GM18858 (cell line): ENCODE data around the gene FAT1.

Source experiments
- ATAC-seq: cut with Tn5 transposase; IDR thresholded peaks from one replicate; pipeline ENCODE4 v1.9.1; 2021; ENCODE audit not compliant: unreplicated experiment

The FAT1 gene

GRCh38 chr4:186621959-186622553 is 101.6 kb downstream of the FAT1 start:
- no peak for ATAC-seq

DNA sequence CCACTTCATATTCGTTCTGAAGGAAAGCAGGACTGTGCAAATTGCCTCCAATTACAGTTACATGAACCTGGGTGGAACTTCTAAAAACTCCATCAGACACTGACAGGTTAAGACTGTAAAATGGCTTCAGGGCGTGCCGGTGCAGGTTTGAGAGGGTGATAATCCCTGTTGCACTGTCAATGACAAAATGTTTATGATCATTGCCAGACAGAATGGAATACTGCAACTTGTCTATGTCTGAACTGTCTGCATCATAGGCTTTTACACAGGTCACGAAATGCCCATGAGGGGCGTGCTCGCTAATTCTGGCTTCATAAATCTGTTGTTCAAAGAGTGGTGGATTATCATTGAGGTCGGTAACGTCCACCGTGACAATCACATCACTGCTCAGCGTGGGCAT is 104.6 kb downstream of the FAT1 start:
- no peak for ATAC-seq

DNA sequence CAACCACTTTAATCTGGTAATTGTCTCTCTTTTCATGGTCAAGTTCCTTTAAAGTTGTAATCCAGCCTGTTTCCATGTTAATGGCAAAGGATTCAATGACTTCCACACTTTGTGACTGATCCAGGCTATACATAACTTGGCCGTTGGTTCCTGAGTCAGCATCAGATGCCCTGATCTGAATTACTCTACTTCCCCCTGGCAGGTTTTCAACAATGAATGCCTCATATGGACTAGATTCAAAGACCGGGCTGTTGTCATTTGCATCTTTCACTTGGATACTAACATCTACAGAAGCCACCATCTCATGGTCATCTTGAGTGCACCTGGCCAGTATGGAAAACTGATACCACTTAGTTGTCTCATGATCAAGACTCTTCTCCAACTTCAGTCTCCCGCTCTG is 105.7 kb downstream of the FAT1 start:
- no peak for ATAC-seq

DNA sequence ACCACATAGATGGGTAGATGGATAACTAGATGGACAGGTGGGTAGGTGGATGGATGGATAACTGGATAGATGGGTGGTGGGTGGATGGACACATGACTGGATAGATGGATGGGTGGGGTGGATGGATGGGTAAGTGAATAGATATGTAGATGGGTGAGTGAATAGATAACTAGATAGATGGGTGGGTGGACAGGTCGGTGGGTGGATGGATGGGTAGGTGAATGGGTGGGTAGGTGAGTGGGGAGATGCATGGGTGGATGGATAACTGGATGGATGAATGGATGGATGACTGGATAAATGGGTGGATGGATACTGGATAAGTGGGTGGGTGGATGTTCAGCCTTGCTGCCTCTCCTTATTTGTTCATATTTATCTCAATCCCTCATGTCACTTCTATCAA is 116.2 kb downstream of the FAT1 start:
- no peak for ATAC-seq

GRCh38 chr4:186606591-186606992 is 117.1 kb downstream of the FAT1 start:
- no peak for ATAC-seq

DNA sequence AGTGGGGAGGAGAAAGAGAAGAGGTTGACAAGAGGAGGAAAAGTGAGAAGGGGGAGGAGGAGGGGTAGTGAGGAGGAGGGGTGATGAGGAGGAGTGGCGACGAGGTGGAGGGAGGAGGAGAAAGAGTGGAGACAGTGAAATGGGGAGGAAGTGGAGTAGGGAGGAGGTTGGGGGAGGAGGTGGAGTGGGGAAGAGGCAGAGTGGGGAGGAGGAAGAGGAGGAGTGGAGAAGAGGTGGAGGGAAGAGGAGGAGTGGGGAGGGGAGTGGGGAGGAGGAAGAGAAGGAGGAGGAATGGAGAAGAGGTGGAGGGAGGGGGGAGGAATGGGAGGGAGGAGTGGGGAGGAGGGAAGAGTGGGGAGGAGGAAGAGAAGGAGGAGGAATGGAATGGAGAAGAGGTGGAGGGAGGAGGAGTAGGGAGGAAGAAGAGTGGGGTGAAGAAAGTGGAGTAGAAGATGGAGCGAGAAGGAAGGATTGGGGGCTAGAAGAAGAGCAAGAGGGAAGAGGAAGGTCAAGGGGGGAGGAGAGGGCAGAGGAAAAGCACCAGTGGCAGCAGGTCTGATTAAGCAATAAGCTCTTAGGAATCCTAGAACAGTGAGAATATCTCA is 118.3 kb downstream of the FAT1 start:
- ATAC-seq, result no peak

- no peak for ATAC-seq
These were observed 119.4 kb downstream of the FAT1 start for GRCh38 chr4:186604124-186604807.

DNA sequence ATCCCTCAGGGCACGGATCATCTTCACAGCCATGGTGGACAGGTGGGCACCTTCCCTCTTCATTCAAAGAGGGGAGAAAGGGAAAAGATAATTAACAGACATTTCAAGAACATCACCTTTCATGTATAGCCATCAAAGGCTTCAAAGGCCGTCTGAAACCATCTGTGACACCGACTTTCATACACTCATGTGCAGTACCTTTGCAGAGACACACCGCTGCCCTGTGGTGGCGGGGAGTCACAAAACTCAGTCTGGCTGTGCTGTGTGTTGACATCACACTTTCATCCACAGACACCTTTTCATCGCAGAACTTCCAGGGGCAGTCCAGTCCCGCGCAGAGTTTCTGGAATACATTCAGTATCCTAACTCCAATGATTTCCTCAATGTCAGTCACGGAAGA is 120.7 kb downstream of the FAT1 start:
- ATAC-seq, result no peak

DNA sequence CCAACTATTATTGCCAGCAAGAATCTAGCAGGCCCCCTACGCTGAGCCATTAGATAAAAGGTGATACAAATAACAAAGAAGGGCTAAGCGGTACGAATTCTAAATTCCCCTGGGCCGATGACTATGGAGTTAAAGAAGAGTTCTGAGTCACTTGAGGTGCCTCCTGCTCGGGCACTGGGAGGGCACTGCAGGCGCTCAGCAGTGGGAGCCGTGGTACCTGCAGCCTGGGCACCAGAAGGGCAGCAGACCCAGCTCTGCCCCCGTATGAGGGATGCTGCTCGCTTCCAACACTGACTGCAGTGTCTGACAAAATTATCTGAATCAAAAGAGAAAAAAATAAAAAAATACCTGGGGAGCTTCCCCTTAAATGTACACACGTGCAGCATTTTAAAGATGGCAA is 124.2 kb downstream of the FAT1 start:
- no peak for ATAC-seq

DNA sequence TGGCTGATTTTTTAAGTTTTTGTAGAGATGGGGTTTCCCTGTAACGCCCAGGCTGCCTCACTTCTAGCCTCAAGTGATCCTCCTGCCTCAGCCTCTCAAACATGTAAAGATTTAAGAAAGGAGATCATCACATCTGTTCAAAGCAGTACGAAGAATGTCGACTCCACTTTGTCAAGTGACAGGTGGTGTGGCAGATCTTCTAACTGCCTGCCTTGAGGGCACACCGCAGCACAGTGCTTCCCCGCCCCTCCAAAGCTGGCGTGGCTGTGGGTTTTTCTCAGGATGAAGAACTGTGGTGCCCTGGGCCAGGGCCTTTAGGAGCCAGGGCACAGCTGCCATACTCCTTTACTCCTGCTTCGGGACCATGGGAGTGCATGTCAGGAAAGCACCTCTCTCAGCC is 125.0 kb downstream of the FAT1 start:
- ATAC-seq, result no peak

DNA sequence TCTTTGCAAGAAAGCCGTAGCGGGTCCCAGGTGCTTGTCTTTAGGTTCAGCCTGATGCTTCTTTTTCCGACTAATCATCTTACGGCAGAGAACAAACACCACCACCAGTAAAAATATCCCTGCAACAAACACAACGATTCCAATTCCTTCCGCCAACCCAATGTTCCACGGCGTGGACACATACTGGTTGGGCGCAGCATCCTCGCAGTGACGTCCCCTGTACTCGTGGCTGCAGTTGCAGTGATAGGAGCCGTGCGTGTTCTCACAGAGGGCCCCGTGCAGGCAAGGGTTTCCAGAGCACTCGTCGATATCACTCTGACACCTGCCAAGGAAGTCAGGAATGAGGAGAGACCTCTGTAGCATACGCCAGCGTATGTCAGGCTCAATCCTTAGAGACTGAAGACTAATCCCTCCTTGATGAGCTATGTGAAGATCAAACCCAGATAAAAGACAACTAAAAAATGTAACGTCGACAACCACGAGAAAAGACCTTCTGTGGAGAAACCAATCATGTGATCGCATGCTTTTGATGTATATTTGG is 126.7 kb downstream of the FAT1 start:
- no peak for ATAC-seq

- ATAC-seq, result no peak
These were observed 127.3 kb downstream of the FAT1 start for GRCh38 chr4:186596346-186596745.

- no peak for ATAC-seq
These were observed 130.1 kb downstream of the FAT1 start for GRCh38 chr4:186593587-186593973.

- ATAC-seq, result no peak
These were observed 130.6 kb downstream of the FAT1 start for GRCh38 chr4:186592966-186593586.

GRCh38 chr4:186592445-186592844 is 131.2 kb downstream of the FAT1 start:
- no peak for ATAC-seq

DNA sequence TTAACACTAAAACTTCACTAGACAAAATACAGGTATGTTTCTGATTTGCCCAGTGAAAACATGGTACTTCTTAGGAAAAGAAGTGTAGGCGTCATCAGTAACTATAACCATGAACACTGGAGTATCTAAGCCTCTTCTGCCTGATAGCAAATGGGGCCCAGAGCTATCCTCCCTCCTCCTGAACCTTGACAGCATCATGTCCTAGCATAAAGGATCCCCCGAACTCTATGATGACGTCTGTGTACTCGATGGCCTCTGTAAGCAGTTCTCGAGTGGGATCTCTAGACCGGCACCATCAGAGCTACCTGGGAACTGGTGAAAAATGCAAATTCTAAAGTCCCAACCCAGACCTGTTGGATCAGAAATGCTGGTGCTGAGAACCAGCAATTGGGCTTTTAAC is 132.0 kb downstream of the FAT1 start:
- ATAC-seq, result no peak

GRCh38 chr4:186588503-186588902 is 135.2 kb downstream of the FAT1 start:
- no peak for ATAC-seq

GRCh38 chr4:186587416-186588018 is 136.1 kb downstream of the FAT1 start:
- peak; percentile 73 for ATAC-seq

DNA sequence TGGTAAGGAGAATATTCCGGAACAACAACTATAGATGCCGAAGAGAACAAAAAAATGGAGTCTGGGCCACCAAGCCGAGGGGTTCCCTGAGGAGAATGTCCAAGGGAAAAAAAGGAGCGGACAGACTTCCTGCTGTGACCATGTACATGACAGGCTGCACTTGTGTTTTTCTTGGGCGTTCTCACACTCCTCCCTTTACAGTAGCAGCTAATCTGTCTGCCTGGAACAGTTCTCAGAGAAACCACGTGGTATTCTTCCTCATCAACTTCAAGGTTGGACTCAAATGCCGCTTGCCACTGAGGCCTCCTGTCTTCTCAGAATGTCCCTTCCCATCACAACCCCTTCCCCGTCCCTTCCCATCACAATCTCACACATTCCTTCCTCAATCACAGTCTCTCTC is 137.5 kb downstream of the FAT1 start:
- ATAC-seq, result no peak

GRCh38 chr4:186584912-186585311 is 138.7 kb downstream of the FAT1 start:
- ATAC-seq, result no peak

DNA sequence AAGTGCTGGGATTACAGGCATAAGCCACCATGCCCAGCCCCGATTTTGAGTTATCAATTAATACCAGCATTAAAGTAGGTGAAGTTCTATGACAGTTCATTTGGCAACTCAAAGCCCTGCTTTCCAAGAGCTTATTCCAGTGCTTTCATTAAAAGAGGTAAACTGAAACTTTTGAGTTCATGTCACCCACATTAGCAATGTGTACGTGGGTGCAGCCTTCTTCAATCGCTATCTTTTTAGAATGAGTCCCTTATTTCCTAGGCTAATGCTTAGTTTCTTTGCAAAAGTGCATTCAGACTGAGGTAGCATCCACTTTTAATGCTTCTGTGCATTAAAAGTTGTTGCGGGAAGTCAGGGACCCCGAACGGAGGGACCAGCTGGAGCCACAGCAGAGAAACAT is 142.2 kb downstream of the FAT1 start:
- ATAC-seq, result no peak

DNA sequence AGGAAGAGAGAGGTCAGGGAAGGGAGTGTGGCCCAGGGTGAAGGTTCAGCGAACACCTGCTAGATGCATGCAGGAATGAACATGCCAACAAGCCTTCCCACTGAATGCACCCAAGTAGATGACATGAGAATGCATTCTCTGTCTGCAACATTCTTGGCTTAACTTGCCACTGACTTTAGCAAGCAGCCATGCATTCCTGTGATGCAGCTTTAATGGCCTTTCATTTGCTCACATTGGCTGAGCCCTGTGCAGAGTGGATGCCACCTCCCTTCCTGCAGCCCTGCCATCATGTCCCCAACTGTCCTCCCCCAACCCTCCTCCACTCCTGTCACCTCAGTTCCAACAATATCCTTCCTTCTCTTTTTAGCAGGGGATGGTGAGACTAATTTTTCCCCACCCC is 143.0 kb downstream of the FAT1 start:
- no peak for ATAC-seq
